ENCODE results near the gene SF3B2.

DNA sequence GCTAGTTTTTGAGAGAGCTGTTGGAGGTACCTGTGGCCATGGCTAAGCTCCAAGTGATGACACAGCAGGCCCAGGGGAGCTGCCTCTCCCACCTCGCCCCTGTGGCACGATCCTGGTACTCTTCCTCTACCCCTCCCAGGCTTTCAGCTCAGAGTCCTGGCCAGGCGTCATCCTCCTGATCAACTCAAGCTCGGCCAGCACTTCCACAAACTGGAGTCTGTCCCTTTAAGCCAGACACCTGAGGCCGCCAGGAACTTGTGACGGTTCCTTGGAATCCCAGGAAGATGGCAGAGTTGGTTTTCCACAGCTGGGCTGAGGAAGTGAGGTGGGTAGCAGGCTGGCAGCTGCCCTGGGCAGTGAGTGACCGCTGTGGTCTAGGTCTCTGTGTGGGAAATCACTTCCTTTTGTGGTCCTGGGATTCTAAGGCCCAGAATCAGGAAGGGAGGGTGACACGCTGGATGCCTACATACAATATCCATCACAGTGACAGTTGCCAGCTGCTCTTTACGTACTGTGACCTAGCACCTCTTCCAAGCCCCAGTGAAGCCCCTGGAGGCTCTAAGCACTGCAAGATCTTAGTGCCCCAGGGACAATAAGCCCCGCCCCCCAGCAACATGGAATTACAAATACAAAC, 43.6 kb upstream of the SF3B2 start:
- TF ChIP-seq CTCF (IDR thresholded peaks at IDR 0.05; ENCODE audit: low read depth, low read length) (no peak), EZH2phosphoT487 (IDR thresholded peaks at IDR 0.05; ENCODE audit: low read depth) (no peak)
